Thyroid gland (tissue), 4 donors: ENCODE measurements around the gene COX6A2.
"Not testable (repeated sequence)": the region's sequence is repeated elsewhere in the genome, so short reads cannot be mapped to it uniquely, and the experiment has no call there.

ENCODE experiments used
- CTCF ChIP-seq, 6 experiments: fragments of 200-600 bp in 3 of 6; fragments of 450-650 bp in 3 of 6; sonication (generic) in 3 of 6; IDR thresholded peaks; one replicate each; pipeline ENCODE4 v1.5.1; 2016 to 2019; ENCODE audit warnings: antibody characterized with exemption in 6 of 6, mild to moderate bottlenecking in 2 of 6, inconsistent platforms in 1 of 6, moderate library complexity in 1 of 6
- POLR2A ChIP-seq, 2 donors: fragments of 450-650 bp; IDR thresholded peaks; one replicate each; pipeline ENCODE4 v1.6.1; 2017; ENCODE audit warnings: antibody characterized with exemption in 2 of 2, mild to moderate bottlenecking in 2 of 2, moderate library complexity in 1 of 2

DNA sequence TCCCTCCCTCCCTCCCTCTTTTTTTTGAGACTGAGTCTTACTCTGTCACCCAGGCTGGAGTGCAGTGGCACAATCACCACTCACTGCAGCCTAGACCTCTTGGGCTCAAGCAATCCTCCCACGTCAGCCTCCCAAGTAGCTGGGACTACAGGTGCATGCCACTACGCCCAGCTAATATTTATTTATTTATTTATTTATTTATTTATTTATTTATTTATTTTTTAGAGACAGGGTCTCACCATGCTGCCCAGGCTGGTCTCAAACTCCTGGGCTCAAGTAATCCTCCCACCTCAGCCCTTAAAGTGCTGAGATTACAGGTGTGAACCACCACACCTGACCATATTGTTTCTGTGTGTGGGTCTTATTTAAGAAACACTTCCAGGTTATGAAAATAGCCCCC is 11.1 kb downstream of the COX6A2 start:
- not testable (repeated sequence) for TF ChIP-seq POLR2A, CTCF (IDR thresholded peaks at IDR 0.05)
